ENCODE measurements around the gene TRIO.

The TRIO gene

DNA sequence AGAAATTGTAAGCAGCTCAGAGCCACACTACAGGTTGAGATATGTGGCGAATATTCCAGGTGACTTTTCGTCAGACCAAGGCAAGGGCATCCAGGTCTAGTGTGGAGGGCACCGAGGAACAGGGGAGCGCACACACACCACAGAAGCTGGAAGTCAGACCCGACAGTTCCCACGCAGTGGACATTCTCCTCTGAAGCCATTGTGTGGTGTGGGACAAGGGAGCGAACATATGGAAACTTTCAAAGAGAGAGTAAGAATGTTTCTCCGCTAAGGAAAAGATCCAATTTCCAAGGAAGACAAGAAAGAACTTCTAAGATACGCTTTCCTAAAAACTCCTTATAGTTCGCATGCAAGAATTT is 297.1 kb downstream of the TRIO start:
- Histone ChIP-seq H3K4me2 (ENCODE audit: low read depth, low read length, poor library complexity, severe bottlenecking) (no peak overlapping the region), H3K36me3 (ENCODE audit: low read length) (no peaks in the 10 kb centered on the region), H3K9me3 (ENCODE audit: insufficient read depth, low read length) (no peaks in the 10 kb centered on the region), H3K27me3 (ENCODE audit: low read length) (no peaks in the 10 kb centered on the region), H3F3A (ENCODE audit: insufficient read depth) (no peaks in the 10 kb centered on the region), H3K9ac (ENCODE audit: low read length) (no peak overlapping the region), H3K79me2 (ENCODE audit: insufficient read depth, low read length) (no peaks in the 10 kb centered on the region), H4K20me1 (ENCODE audit: low read depth, low read length) (no peaks in the 10 kb centered on the region), H3K4me3 (ENCODE audit: insufficient read depth, low read length, poor library complexity, severe bottlenecking) (no peak overlapping the region), H2AFZ (ENCODE audit: low read depth, low read length, severe bottlenecking) (no peak overlapping the region), H3K27ac (ENCODE audit: low read depth, low read length) (no peak overlapping the region), H3K9me2 (replicated peaks; ENCODE audit: insufficient read depth, low read length) (no peaks in the 10 kb centered on the region)
- TF ChIP-seq, protein P1, sequence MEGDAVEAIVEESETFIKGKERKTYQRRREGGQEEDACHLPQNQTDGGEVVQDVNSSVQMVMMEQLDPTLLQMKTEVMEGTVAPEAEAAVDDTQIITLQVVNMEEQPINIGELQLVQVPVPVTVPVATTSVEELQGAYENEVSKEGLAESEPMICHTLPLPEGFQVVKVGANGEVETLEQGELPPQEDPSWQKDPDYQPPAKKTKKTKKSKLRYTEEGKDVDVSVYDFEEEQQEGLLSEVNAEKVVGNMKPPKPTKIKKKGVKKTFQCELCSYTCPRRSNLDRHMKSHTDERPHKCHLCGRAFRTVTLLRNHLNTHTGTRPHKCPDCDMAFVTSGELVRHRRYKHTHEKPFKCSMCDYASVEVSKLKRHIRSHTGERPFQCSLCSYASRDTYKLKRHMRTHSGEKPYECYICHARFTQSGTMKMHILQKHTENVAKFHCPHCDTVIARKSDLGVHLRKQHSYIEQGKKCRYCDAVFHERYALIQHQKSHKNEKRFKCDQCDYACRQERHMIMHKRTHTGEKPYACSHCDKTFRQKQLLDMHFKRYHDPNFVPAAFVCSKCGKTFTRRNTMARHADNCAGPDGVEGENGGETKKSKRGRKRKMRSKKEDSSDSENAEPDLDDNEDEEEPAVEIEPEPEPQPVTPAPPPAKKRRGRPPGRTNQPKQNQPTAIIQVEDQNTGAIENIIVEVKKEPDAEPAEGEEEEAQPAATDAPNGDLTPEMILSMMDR (IDR thresholded peaks at IDR 0.05; ENCODE audit: insufficient read depth, low read length, poor library complexity, severe bottlenecking), result no peak

DNA sequence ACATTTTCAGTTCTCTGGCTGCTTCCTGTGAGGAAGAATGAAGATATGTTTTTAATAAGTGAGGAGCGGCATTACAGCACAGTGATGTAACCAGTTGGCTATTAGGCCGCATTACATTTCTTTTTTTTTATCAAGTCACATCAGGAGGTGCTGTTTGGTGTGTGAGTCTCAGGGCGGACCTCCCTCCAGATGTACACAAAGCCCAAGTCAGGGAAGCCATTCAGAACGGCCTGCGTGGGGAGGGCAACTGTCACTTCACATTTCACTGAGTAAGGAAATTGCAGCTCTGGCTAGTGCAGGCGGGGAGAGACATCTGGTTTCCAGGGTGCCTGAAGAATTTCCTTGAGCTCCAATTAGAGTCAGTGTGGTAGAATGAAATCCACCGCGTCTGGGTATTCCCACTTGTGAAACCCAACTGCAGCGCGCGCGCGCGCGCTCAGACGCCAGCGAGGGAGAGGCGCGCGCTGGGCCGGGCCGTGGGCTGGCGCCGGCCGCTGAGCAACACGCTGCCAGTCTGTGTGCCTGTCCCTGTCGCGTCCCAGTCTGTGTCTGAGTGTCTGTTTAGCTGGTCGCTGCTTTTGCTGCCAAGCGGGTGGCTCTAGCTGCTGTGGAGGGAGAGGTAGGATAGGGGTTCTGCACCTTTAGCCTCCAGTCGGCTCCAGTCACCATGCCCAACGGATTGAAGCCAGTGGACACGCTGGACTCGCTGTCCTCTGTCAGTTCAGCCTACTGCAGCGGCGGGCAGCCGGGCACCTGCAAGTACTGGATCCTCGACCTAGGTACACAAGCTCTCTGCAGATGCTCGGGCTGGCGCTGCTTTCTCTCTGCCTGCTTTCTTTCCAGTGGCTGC is 297.7 kb downstream of the TRIO start:
- Histone ChIP-seq H2AFZ (ENCODE audit: low read depth, low read length, severe bottlenecking) (no peak overlapping the region), H3K27me3 (ENCODE audit: low read length) (no peaks in the 10 kb centered on the region), H3K27ac (ENCODE audit: low read depth, low read length) (no peak overlapping the region), H3K4me2 (ENCODE audit: low read depth, low read length, poor library complexity, severe bottlenecking) (no peak overlapping the region), H3K9me2 (replicated peaks; ENCODE audit: insufficient read depth, low read length) (no peaks in the 10 kb centered on the region), H3K9me3 (ENCODE audit: insufficient read depth, low read length) (no peaks in the 10 kb centered on the region), H3K36me3 (ENCODE audit: low read length) (no peaks in the 10 kb centered on the region), H3K9ac (ENCODE audit: low read length) (no peak overlapping the region), H3K4me3 (ENCODE audit: insufficient read depth, low read length, poor library complexity, severe bottlenecking) (no peak overlapping the region), H3F3A (ENCODE audit: insufficient read depth) (no peaks in the 10 kb centered on the region), H3K79me2 (ENCODE audit: insufficient read depth, low read length) (no peaks in the 10 kb centered on the region), H4K20me1 (ENCODE audit: low read depth, low read length) (no peaks in the 10 kb centered on the region)
- TF ChIP-seq, protein P1 (IDR thresholded peaks at IDR 0.05; ENCODE audit: insufficient read depth, low read length, poor library complexity, severe bottlenecking), result no peak
- TF ChIP-seq EZH2phosphoT487 (conservative IDR thresholded peaks at IDR 0.05; ENCODE audit: low read length), result no peak

DNA sequence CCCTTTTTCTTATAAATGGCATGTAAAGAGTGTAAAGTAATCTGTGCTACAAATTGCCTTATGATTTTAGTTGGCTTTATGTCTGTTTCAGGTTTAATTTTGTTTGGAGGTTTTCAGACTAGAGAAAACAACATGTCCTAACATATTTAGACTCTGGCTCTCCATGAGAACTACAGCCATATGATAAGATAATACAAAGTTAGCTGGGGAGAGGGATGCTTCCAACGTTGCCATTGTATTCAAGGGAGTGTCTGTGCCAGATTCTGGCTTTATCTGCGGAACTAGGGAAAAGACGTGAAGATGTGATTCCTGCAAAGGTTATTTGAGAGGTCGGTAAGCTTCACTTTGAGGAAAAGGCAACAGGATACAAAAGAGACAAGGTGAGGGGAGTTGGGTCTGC is 298.5 kb downstream of the TRIO start:
- no peaks in the 10 kb centered on the region for H4K20me1 ChIP-seq (ENCODE audit: low read depth, low read length)
- no peaks in the 10 kb centered on the region for H3K27me3 ChIP-seq (ENCODE audit: low read length)
- H2AFZ ChIP-seq (ENCODE audit: low read depth, low read length, severe bottlenecking), result no peak overlapping the region
- no peak overlapping the region for H3K27ac ChIP-seq (ENCODE audit: low read depth, low read length)
- no peaks in the 10 kb centered on the region for H3K9me2 ChIP-seq (replicated peaks; ENCODE audit: insufficient read depth, low read length)
- no peak overlapping the region for H3K4me2 ChIP-seq (ENCODE audit: low read depth, low read length, poor library complexity, severe bottlenecking)
- H3K4me3 ChIP-seq (ENCODE audit: insufficient read depth, low read length, poor library complexity, severe bottlenecking), result no peak overlapping the region
- no peaks in the 10 kb centered on the region for H3K79me2 ChIP-seq (ENCODE audit: insufficient read depth, low read length)
- H3K9me3 ChIP-seq (ENCODE audit: insufficient read depth, low read length), result no peaks in the 10 kb centered on the region
- TF ChIP-seq, protein P1 (IDR thresholded peaks at IDR 0.05; ENCODE audit: insufficient read depth, low read length, poor library complexity, severe bottlenecking), result no peak
- TF ChIP-seq EZH2phosphoT487 (conservative IDR thresholded peaks at IDR 0.05; ENCODE audit: low read length), result no peak
- H3K36me3 ChIP-seq (ENCODE audit: low read length), result no peaks in the 10 kb centered on the region
- H3K9ac ChIP-seq (ENCODE audit: low read length), result no peak overlapping the region
- no peaks in the 10 kb centered on the region for H3F3A ChIP-seq (ENCODE audit: insufficient read depth)
